Stimulated activated CD8-positive, alpha-beta memory T cell treated with anti-CD3 and anti-CD28 coated beads, Interleukin-7, amount 100 ng/mL, for 4 hours (primary cell): ENCODE measurements around the gene ABCG1.

Source experiments
- DNase-seq, 2 donors: peaks; one replicate each; pipeline ENCODE4 v3.0.0-alpha.2; 2020; ENCODE audit warnings: low read depth in 2 of 2

The ABCG1 gene

GRCh38 chr21:42304556-42305454, 85.9 kb downstream of the ABCG1 start:
- no peak for DNase-seq

- no peak for DNase-seq
Observed at GRCh38 chr21:42305707-42306147, 86.8 kb downstream of the ABCG1 start.

GRCh38 chr21:42306366-42307035, 87.6 kb downstream of the ABCG1 start:
- DNase-seq = no peak

- no peak for DNase-seq
Observed at GRCh38 chr21:42307106-42307505, 88.2 kb downstream of the ABCG1 start.

DNA sequence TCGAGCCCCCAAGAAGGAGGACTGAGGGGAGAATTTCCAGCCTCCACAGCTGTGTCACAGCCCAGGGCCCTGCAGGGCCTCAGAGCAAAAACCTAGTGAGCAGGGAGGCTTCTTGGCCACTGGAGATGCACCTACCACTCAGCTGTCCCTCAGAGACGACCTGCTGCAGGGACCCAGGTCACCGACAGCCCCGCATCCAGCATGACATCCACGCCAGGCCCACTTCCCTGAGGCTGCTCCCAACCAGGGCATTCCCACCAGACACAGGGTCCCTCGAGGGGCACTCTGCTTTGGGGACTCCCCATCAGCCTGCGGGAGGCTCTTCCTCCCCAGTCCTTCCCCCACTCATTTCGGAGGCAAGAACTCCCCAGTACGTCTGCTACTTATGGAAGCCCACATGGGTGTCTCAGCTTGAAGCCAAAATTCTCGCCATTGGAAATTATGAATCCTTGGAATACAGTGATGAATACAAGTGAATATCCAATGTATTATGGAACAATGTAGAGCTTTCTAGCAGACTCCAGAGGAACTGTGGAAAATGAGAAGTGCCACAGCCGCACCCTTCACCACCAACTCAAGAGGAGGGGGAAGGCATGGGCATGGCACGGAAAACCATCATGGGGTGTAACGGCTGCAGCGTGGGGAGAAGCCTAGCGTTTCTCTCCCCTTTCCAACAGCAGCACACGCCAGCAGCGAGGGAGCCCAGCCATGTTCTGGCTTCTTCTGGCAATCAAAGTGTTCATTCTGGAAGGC, 89.4 kb downstream of the ABCG1 start:
- no peak for DNase-seq

- DNase-seq = no peak
Observed at GRCh38 chr21:42308914-42309752, 90.2 kb downstream of the ABCG1 start.

GRCh38 chr21:42309753-42310213, 90.8 kb downstream of the ABCG1 start:
- DNase-seq = peak; percentile 26

- DNase-seq = no peak
Observed at GRCh38 chr21:42310411-42311001, 91.6 kb downstream of the ABCG1 start.

GRCh38 chr21:42311160-42311559, 92.2 kb downstream of the ABCG1 start:
- DNase-seq = no peak

DNA sequence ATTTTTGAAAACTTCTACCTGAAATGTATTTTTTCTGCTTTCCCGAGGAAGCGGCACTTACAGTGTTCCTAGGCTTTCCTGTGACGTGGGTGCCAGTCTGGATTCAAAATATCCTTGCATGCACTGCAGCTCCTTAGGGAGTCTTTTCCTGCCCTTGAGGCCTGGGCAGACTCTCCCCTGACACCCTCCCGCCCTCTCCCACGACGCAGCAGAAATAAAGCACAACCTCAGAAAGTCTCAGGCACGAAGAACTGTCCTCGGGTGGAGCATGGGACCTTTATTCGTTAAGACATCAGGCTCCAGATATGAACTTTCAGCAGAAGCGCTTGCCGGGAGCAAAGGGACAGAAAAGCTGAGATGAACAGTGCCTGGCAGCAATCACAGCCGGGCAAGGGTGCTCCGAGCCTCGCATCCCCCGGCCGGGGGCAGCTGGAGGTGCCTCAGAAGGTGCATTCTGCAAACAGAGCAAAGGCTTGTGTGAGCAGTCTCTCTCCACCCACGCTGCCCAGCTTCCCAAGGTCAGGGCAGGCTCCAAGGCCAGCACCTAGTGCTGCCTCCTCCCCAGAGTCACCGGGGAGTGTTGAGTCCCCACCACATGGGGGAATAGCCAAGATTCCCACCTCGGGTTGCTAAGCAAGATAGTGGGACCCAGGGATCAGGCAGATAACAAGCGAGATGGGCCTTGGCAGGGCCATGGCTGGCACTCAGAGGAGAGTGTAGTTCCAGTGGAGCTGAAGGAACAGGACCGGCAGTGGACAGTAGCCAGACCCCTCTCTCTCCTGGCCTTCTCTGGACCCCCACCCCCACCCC, 93.1 kb downstream of the ABCG1 start:
- no peak for DNase-seq

GRCh38 chr21:42312626-42313104, 93.7 kb downstream of the ABCG1 start:
- no peak for DNase-seq

- DNase-seq = no peak
Observed at GRCh38 chr21:42313501-42313969, 94.6 kb downstream of the ABCG1 start.

GRCh38 chr21:42314616-42315295, 95.8 kb downstream of the ABCG1 start:
- DNase-seq = no peak

- no peak for DNase-seq
Observed at GRCh38 chr21:42315296-42315891, 96.5 kb downstream of the ABCG1 start, which contains the start of gene TFF3. TFF3 (minus strand) TSS chr21:42315409; CDS start chr21:42315374, 35 bp downstream.

DNA sequence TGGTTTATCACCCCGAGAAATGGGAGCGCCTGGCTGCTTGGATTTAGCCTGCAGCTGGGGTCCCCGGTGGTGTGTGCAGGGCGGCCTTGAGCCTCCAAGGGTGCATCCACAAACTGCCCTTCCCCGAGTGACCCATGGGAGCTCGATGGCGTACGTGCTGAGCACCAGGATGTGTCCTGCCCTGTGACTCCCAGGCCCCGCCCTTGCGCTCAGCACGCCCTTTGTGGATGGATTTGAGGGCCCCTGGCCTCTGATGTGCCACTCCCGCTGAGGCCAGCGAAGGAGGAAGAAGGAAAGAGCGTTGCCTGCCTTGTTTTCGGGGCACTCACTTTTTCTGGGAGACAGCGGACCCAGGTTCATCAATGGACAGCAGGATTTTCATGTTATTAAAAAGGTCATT, 98.0 kb downstream of the ABCG1 start:
- DNase-seq = no peak

DNA sequence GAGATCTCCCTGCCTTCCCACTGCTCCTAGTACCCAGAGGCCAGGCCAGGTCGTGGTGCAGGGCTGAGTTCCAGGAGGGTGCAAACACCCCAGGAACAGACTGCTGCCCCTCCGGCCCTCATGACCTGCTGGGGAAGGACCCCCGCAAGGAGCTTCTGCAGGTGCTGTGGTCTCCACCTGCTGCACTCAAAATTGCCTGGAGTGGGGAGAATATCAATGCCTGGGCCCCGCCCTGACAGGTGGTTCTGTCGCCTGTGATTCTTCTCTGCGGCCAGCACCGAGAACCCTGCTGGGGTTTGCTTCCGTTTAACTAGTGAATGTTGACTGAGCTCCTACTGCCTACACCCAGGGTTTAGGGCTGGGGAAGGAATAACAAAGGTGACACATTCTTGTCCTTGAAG, 98.4 kb downstream of the ABCG1 start:
- no peak for DNase-seq

DNA sequence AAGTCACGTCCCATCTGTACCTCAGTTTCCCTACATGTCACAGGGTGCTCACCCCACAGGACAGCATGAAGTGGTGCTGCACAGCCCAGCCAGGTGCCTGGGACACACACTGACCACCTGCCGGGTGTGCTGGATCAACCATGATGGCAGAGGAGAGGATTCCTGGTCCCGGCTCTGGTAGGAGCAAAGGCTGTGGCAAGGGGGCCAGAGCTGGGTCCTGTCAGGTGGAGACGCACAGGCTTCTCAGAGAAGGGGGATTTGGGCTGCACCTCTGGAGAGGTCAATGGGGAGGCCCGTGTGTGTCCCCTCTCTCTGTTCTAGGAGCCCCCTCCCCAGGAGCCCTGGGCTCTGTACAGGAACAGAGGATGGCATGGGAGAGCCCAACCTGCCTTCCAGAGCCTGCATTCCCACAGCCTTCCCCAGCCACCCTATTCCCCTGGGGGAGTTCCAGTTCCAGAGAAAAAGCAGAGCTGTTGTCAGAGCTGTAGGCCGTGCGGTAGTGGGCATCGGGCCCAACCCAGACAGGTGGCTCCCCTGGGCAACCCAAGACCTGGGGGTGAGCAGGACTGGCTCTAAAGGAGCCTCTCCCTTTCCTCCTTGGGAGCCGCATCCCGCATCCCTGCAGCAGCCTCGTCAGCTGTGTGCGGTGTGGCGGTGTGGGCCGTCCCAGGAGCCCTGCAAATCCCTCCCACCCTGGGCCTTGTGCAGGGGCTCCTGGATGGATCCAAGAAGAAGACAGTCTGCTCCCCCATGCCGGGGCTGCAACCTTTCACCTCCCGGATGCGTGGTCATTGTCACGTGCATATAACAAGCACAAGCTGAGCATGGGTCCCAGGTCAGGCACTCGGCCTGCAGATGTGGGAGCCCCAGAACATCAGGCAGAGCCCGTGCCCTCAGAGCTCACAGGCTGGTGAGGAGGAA, 99.1 kb downstream of the ABCG1 start:
- no peak for DNase-seq

- no peak for DNase-seq
Observed at GRCh38 chr21:42319376-42319775, 100.4 kb downstream of the ABCG1 start.
